Chondrocyte (in vitro differentiated cells): ENCODE data around the gene FAM118A. TPM values are rescaled to one million over a fixed set of nuclear protein-coding genes. Genes with fewer than 3 reads are reported as not detected.

Experiments
- DNase-seq: peaks from one replicate; pipeline ENCODE4 v3.0.0; 2021; ENCODE audit warnings: mixed read lengths, low spot score
- H3K27ac Mint-ChIP-seq: one replicate; pipeline ENCODE4 v1.8.0; 2021; ENCODE audit warnings: mild to moderate bottlenecking, moderate library complexity, mixed read lengths; ENCODE audit not compliant: unreplicated experiment
- H3K27me3 Mint-ChIP-seq: 2 replicates; pipeline ENCODE4 v1.8.0; 2021; ENCODE audit warnings: low read depth, mixed read lengths
- H3K36me3 Mint-ChIP-seq: 2 replicates; pipeline ENCODE4 v1.8.0; 2021; ENCODE audit warnings: low read depth, mixed read lengths
- H3K4me1 Mint-ChIP-seq: 2 replicates; pipeline ENCODE4 v1.8.0; 2021; ENCODE audit warnings: low read depth, mild to moderate bottlenecking, mixed read lengths
- H3K4me3 Mint-ChIP-seq: one replicate; pipeline ENCODE4 v1.8.0; 2021; ENCODE audit warnings: mild to moderate bottlenecking, moderate library complexity, mixed read lengths; ENCODE audit not compliant: unreplicated experiment
- H3K9me3 Mint-ChIP-seq: 2 replicates; pipeline ENCODE4 v1.8.0; 2021; ENCODE audit warnings: low read depth, mixed read lengths
- CTCF ChIP-seq: fragments of 200-600 bp; sonication (generic); IDR thresholded peaks from 2 replicates; pipeline ENCODE4 v1.5.0; 2021; ENCODE audit warnings: antibody characterized with exemption, mild to moderate bottlenecking, moderate library complexity
- total RNA-seq: library from RNA; stranded (reverse); gene quantifications from 3 replicates; pipeline ENCODE4 v1.2.1, GENCODE V29; 2021

The FAM118A gene
- total RNA-seq, 1 donor from 2014 or later = 68.7 TPM

GRCh38 chr22:45335854-45336522 is 26.3 kb downstream of the FAM118A start:
- no peaks in the 10 kb centered on the region for H3K27me3 Mint-ChIP-seq
- H3K4me3 Mint-ChIP-seq = no peak overlapping the region
- H3K9me3 Mint-ChIP-seq = no peaks in the 10 kb centered on the region
- peaks cover 40% of the 10 kb centered on the region for H3K36me3 Mint-ChIP-seq
- no peak for DNase-seq
- H3K4me1 Mint-ChIP-seq = no peaks in the 10 kb centered on the region
- H3K27ac Mint-ChIP-seq = no peak overlapping the region
- TF ChIP-seq CTCF = no peak

GRCh38 chr22:45336971-45337431 is 27.3 kb downstream of the FAM118A start:
- H3K4me3 Mint-ChIP-seq = no peak overlapping the region
- no peaks in the 10 kb centered on the region for H3K9me3 Mint-ChIP-seq
- H3K4me1 Mint-ChIP-seq = no peaks in the 10 kb centered on the region
- H3K27ac Mint-ChIP-seq = no peak overlapping the region
- H3K27me3 Mint-ChIP-seq = no peaks in the 10 kb centered on the region
- no peak for TF ChIP-seq CTCF
- peaks cover 42% of the 10 kb centered on the region for H3K36me3 Mint-ChIP-seq
- DNase-seq = no peak

GRCh38 chr22:45337536-45337935 is 27.8 kb downstream of the FAM118A start:
- no peak for DNase-seq
- H3K36me3 Mint-ChIP-seq = peaks cover 40% of the 10 kb centered on the region
- no peak for TF ChIP-seq CTCF
- no peak overlapping the region for H3K27ac Mint-ChIP-seq
- no peaks in the 10 kb centered on the region for H3K4me1 Mint-ChIP-seq
- no peaks in the 10 kb centered on the region for H3K27me3 Mint-ChIP-seq
- H3K9me3 Mint-ChIP-seq = no peaks in the 10 kb centered on the region
- no peak overlapping the region for H3K4me3 Mint-ChIP-seq

- no peak overlapping the region for H3K4me3 Mint-ChIP-seq
- H3K27ac Mint-ChIP-seq = no peak overlapping the region
- peaks cover 44% of the 10 kb centered on the region for H3K36me3 Mint-ChIP-seq
- TF ChIP-seq CTCF = no peak
- H3K4me1 Mint-ChIP-seq = no peaks in the 10 kb centered on the region
- DNase-seq = no peak
- H3K27me3 Mint-ChIP-seq = no peaks in the 10 kb centered on the region
- H3K9me3 Mint-ChIP-seq = no peaks in the 10 kb centered on the region
These were observed 29.1 kb downstream of the FAM118A start for GRCh38 chr22:45338795-45339194.

- Mint-ChIP-seq H3K36me3 (peaks cover 42% of the 10 kb centered on the region), H3K4me3 (no peak overlapping the region), H3K27ac (no peak overlapping the region), H3K27me3 (no peaks in the 10 kb centered on the region), H3K4me1 (no peaks in the 10 kb centered on the region), H3K9me3 (no peaks in the 10 kb centered on the region)
- no peak for TF ChIP-seq CTCF
- no peak for DNase-seq
These were observed 30.6 kb downstream of the FAM118A start for GRCh38 chr22:45340323-45340722.
